ENCODE results near the gene PCDHGA1.

GRCh38 chr5:141513627-141514329 lies 183.5 kb downstream of the PCDHGA1 start:
- TF ChIP-seq ZFP1 (CRISPR knock-in tag; IDR thresholded peaks at IDR 0.05) (no peak), ZNF431 (CRISPR knock-in tag; IDR thresholded peaks at IDR 0.05) (no peak), BRF2 (IDR thresholded peaks at IDR 0.05; ENCODE audit: borderline replicate concordance, insufficient read depth, insufficient read length) (no peak), MAFG (tag; conservative IDR thresholded peaks at IDR 0.05) (no peak), GTF2E2 (tag; IDR thresholded peaks at IDR 0.05) (no peak), POLR2B (IDR thresholded peaks at IDR 0.05; ENCODE audit: low read depth, partially characterized antibody) (no peak), RERE (CRISPR knock-in tag; IDR thresholded peaks at IDR 0.05; ENCODE audit: borderline replicate concordance) (no peak), BCLAF1 (IDR thresholded peaks at IDR 0.05; ENCODE audit: borderline replicate concordance in 1 of 2, control insufficient read depth in 1 of 2, low read depth in 2 of 2, low read length in 1 of 2) (no peak), POLR2AphosphoS5 (IDR thresholded peaks at IDR 0.05; ENCODE audit: control insufficient read depth, insufficient read depth, low read depth, low read length) (no peak; the same call in 1 of the 2 replicates), U2AF1 (optimal IDR thresholded peaks at IDR 0.05; ENCODE audit: low read depth, low read length) (no peak)

All from K562 (cell line).